Stimulated activated CD4-positive, alpha-beta T cell treated with anti-CD3 and anti-CD28 coated beads, Interleukin-12 subunit alpha, Interleukin-12 subunit beta, amount 100 ng/mL, for 4 hours (primary cell): Measurements from ENCODE around the gene UBAC2.

Experiments
- DNase-seq: peaks from one replicate; pipeline ENCODE4 v3.0.0-alpha.2; 2020

The UBAC2 gene

GRCh38 chr13:99315186-99315585 is 114.5 kb downstream of the UBAC2 start:
- DNase-seq = no peak

DNA sequence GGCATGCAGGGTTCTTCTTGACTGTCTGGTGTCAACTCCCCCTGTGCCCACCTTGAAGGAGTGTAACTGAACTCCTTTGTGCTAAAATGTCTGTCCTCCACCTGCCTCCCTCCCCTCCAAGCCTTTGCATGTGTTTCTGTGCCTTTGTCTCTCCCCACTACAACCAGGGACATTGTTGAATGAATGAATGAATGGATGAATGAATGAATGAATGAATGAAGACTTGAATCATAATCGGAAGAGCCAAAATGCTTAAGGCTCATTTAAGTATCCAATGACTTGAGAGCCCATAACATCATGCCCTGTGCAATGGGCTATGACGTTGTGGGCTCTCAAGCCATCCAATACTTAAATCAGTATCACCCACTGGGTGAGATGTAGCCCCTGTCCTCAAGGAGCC is 115.6 kb downstream of the UBAC2 start:
- DNase-seq = no peak

- DNase-seq = no peak
These were observed 116.1 kb downstream of the UBAC2 start for GRCh38 chr13:99316657-99317256.

DNA sequence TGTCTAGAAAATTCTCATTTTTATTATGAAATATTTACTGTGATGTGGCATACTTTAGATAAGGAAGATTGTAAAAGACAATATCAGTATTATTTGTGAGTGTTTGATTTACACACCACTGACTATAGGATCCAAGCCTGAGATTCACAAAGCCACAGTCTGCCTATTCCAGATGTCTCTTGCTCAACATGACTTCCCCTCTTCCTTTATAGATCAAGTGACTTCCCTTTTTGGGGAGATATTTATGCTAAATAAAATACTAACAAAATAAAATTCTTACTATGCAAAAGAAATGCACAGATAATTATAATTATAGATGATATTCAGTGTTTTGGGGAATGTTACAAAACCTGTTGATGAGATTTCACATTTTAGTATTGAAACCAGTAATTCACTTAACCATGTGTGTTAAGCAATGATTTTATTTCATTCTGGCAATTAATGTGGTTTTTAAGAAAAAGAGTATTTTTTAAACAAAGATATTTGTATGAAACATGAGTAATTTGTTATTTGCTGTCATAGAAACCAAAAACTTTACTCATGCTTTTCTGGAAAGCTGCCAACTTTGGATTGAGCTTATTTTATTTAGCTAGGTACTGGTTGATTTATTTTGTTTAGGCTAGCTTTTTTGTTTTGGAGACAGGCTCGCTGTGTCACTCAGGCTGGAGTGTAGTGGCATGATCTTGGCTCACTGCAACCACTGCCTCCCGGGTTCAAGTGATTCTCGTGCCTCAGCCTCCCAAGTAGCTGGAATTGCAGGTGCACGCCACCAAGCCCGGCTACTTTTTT is 120.2 kb downstream of the UBAC2 start:
- no peak for DNase-seq

GRCh38 chr13:99321709-99322108 is 121.1 kb downstream of the UBAC2 start:
- DNase-seq = no peak

GRCh38 chr13:99322297-99323103 is 121.8 kb downstream of the UBAC2 start:
- no peak for DNase-seq

DNA sequence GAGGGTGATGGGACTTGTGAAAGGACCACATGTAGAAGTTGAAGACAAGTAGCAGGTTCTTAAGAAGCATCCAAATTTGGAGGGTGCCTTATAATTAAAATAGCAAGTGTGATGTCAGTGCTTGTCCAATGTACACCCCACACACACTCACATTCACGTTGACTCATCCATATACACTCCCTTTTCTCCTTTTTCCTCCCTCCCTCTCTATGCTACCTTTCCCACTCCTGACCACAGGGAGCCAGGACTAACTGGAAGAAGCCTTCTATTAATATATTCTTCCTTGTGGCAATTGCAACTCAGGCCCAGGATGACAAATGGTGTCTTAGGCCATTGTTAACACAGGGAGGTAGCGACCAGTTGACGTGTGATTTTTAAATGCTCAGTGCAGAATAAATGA is 122.8 kb downstream of the UBAC2 start:
- no peak for DNase-seq

DNA sequence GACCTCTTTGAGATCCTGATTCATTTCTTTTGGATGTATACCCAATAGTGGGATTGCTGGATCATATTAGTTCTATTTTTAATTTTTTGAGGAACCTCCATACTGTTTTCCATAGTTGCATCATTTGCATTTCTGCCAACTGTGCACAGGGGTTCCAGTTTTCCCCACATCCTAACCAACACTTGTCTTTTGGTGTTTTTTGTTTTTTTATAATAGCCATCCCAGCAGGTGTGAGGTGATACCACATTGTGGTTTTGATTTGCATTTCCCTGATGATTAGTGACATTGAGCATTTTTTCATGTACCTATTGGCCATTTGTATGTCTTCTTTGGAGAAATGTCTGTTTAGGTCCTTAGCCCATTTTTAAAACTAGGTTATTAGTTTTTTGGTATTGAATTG is 125.4 kb downstream of the UBAC2 start:
- no peak for DNase-seq

DNA sequence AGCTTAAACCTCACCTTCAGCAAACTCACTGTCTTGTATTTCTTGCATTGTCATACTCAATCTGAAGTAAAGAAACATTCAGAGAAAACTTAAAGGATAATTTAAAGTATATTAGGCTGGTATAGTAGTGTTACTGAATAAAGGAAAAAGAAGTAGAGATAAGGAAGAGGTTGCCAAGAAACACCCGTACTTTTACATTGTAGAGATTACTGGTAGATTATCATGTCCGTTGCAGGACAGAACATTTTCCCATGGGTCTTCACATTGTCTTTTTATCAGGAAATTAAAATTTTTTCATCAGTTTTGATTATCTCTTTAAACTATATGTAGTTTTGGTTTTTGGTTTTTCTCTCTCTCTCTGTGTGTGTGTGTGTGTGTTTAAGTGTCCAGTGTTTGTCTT is 126.5 kb downstream of the UBAC2 start:
- no peak for DNase-seq

GRCh38 chr13:99327761-99328160 is 127.1 kb downstream of the UBAC2 start:
- DNase-seq = no peak

- DNase-seq = no peak
These were observed 128.8 kb downstream of the UBAC2 start for GRCh38 chr13:99329477-99329876.

DNA sequence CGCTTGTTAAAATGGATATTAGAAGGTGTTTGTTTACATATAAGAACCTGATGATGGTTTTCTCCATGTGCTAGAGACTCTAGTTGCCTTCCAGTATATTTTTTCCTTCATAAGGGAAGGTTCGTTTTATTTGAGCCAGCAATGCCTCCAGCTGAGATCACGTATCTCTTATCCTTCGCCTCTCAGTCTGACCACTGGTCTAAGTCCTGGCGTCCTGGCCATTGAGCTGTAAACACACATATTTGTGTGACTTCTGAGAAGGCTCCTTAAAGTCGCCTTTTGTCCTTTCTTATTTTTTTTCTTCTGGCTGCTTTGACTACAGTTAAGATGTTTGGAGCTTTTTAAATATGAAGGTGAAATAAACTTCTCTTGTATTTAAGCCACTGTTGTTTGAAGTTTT is 130.3 kb downstream of the UBAC2 start:
- DNase-seq = no peak

- DNase-seq = no peak
These were observed 131.2 kb downstream of the UBAC2 start for GRCh38 chr13:99331881-99332293.

DNA sequence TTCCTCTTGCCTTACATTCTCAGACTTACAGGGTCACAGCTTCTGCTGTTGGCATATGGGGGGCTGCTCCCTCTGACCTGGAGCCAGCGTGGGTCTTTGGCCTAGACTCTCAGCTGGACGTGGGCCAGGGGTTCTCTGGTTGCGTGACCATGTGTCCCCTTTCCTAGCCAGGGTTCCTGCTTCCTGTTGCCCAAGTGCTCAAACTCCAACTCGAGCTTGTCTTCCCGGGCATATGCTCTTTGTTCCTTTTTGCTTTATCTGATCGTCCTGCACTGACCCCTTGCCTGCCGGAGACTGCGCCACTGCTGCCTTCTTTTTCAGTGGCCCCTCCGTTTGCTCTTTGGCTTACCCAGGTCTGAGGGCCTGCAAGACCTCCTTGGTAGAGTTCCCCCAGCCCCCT is 131.8 kb downstream of the UBAC2 start:
- DNase-seq = no peak

- DNase-seq = no peak
These were observed 133.6 kb downstream of the UBAC2 start for GRCh38 chr13:99334221-99334620.

GRCh38 chr13:99335087-99335486 is 134.4 kb downstream of the UBAC2 start:
- DNase-seq = no peak

GRCh38 chr13:99335603-99336002 is 134.9 kb downstream of the UBAC2 start:
- no peak for DNase-seq

DNA sequence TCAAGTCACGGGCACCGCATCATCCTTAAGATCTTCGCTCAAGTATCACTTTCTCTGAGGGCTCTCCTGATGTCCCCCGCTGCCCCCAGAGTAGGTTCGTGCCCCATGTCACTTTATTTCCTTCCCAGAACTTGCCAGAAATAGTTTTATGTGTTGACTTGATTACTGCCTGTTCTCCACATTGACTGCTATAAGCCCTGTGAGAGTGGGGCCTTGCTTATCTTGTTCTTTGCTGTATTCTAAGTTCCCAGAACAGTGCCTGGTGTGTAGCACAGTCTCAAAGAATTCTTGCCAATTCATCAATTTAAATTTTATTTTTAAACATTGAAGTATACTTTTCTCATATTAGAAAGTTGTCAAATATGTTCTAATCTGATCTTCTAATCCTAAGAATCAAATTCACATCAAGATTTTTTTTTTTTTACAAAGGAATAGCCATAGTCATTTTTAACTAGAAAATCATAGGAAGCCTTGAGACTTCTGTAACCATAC is 138.6 kb downstream of the UBAC2 start:
- no peak for DNase-seq

DNA sequence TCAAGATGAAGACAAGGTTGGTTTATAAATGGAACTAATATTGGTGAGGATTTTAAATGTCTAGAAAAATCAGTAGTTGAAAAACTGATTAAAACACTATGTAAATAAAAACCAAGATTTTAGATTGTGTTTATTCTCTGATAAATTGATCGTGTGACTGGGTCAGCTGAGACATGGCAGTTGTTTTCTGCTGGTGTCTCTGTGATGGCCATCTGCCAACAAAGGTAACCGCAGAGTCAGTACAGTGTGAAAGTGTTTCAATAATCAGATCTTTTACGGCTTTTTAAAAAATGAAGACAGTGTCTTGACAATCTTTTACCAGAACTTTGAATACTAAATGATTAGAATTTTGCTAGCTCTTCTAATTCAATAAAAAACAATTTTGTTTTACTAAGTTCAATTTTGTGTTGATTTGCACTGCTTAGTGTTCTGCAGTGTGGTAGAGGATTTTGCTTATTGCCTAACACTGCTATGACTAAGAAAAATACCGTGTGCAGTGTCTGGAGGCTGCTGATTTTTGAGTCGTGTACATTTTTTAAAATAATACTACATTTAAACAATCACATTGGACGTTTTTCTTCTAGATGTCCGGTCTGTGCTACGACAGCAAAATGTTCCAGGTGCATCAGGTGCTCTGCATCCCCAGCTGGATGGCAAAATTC is 139.2 kb downstream of the UBAC2 start:
- DNase-seq = no peak

GRCh38 chr13:99340638-99341037 is 140.0 kb downstream of the UBAC2 start:
- DNase-seq = no peak

GRCh38 chr13:99341969-99342722 is 141.5 kb downstream of the UBAC2 start:
- DNase-seq = no peak

GRCh38 chr13:99342723-99343315 is 142.2 kb downstream of the UBAC2 start:
- no peak for DNase-seq
